NCI-H1092 (cell line): ENCODE data around the gene ATL2.
"Not testable (repeated sequence)": the region's sequence is repeated elsewhere in the genome, so short reads cannot be mapped to it uniquely, and the experiment has no call there.

Experiments
- DNase-seq: peaks from one replicate; lab custom pipeline; 2025; lab: John Stamatoyannopoulos, UW

The ATL2 gene

GRCh38 chr2:38390947-38391346 lies 13.9 kb upstream of the ATL2 start:
- DNase-seq: no peak

GRCh38 chr2:38387887-38388286 lies 10.8 kb upstream of the ATL2 start:
- DNase-seq: no peak

- no peak for DNase-seq
Measured at GRCh38 chr2:38386821-38387220, 9.7 kb upstream of the ATL2 start.

- DNase-seq: no peak
Measured at GRCh38 chr2:38386377-38386776, 9.3 kb upstream of the ATL2 start.

- DNase-seq: no peak
Measured at GRCh38 chr2:38384338-38384737, 7.3 kb upstream of the ATL2 start.

- not testable (repeated sequence) for DNase-seq
Measured at GRCh38 chr2:38383741-38384140, 6.7 kb upstream of the ATL2 start.

- no peak for DNase-seq
Measured at GRCh38 chr2:38381381-38382143, 4.5 kb upstream of the ATL2 start.

- DNase-seq: no peak
Measured at GRCh38 chr2:38380397-38381130, 3.5 kb upstream of the ATL2 start.

- peak; percentile 27 for DNase-seq
Measured at GRCh38 chr2:38376346-38377049, 575 bp downstream of the ATL2 start.

- no peak for DNase-seq
Measured at GRCh38 chr2:38375696-38376345, 1.3 kb downstream of the ATL2 start.

- DNase-seq: no peak
Measured at GRCh38 chr2:38374984-38375383, 2.1 kb downstream of the ATL2 start.

- no peak for DNase-seq
Measured at GRCh38 chr2:38371235-38371634, 5.8 kb downstream of the ATL2 start.

- DNase-seq: no peak
Measured at GRCh38 chr2:38370664-38371063, 6.4 kb downstream of the ATL2 start.

GRCh38 chr2:38362232-38362631 lies 14.8 kb downstream of the ATL2 start:
- no peak for DNase-seq

GRCh38 chr2:38360177-38360576 lies 16.9 kb downstream of the ATL2 start:
- DNase-seq: no peak

- no peak for DNase-seq
Measured at GRCh38 chr2:38353402-38353801, 23.7 kb downstream of the ATL2 start.

GRCh38 chr2:38352336-38352735 lies 24.7 kb downstream of the ATL2 start:
- DNase-seq: no peak

GRCh38 chr2:38345323-38346038 lies 31.6 kb downstream of the ATL2 start:
- no peak for DNase-seq

GRCh38 chr2:38344813-38345212 lies 32.3 kb downstream of the ATL2 start:
- DNase-seq: no peak

GRCh38 chr2:38343212-38343611 lies 33.9 kb downstream of the ATL2 start:
- DNase-seq: no peak

- DNase-seq: no peak
Measured at GRCh38 chr2:38336621-38337020, 40.5 kb downstream of the ATL2 start.

GRCh38 chr2:38330754-38331153 lies 46.3 kb downstream of the ATL2 start:
- DNase-seq: no peak
